GM18498 (cell line): Measurements from ENCODE around the gene STK17B.

Experiments
- ATAC-seq: cut with Tn5 transposase; IDR thresholded peaks from one replicate; pipeline ENCODE4 v1.9.1; 2021; ENCODE audit warnings: mild to moderate bottlenecking, moderate library complexity; ENCODE audit not compliant: unreplicated experiment

Gene STK17B

GRCh38 chr2:196160946-196161345, 10.4 kb downstream of the STK17B start:
- ATAC-seq = no peak

DNA sequence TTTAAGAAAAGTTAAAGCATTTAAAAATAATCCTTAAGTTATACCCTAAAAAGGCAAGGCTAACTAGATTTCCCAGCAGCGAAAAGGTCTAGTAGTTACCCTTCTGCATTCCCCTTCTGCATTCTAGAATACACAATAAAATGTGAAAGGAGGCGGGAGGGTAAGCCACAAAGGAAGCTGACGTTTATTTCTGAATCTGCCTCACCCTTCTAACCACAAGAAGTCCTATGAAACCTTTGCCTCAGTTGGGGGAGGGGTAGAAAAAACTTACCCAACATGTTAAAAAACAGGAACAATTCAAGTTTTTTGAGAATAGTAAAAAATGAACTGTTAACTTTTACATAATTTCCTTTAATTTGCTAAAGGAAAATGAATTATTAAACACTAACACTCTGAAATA, 11.3 kb downstream of the STK17B start:
- peak; percentile 77 for ATAC-seq

GRCh38 chr2:196159221-196159892, 12.0 kb downstream of the STK17B start:
- ATAC-seq = no peak

GRCh38 chr2:196155575-196155974, 15.8 kb downstream of the STK17B start:
- ATAC-seq = no peak

- no peak for ATAC-seq
These were observed 17.9 kb downstream of the STK17B start for GRCh38 chr2:196153480-196153879.

DNA sequence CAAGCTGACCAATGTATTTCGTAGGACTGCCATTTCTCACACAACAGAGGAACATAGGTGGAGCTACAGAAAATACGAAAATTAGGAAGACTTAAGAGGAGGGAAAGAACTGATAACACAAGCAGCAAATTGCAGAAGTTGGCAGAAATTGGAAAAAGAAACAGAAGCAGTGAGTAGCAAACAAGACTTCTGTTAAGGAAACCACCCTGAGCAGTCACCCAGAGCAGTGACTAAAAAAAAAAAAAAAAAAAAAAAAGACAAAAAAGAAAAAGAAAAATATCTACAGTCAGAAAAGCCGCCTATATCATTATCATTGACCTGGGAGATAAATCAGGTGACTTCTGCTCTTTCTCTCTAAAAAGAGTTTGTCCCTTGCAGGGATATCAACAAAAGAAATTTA, 21.4 kb downstream of the STK17B start:
- ATAC-seq = peak; percentile 57

- ATAC-seq = no peak
These were observed 22.6 kb downstream of the STK17B start for GRCh38 chr2:196148736-196149135.

- no peak for ATAC-seq
These were observed 26.1 kb downstream of the STK17B start for GRCh38 chr2:196145256-196145655.

DNA sequence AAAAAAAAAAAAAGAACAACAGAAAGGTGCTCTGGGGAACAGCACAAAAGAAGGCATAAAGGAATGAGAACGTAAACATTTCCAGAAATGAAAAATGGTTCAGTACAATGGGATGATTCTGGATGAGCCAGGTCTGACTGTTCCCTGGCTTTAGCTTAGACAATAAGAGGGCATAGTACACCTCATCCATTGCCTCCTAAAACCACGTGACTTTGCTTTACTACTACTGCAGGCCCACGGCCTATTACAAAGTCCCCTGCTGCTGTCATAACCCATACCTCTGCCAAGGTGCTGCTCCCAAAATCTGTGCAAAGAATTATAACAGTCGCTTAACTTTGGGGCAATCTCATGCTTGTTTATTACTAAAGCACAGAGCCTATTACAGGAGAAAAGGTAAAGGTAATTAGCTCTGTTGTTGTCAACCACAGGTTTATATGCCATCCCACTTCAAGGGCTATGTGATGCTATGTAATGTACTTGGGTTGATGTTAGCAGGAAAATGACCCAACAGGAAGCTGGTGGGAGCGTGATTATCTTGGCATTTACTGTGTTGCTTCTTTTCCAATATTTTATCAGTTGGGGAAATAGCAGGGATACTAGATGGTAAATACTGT, 26.8 kb downstream of the STK17B start:
- ATAC-seq = no peak

DNA sequence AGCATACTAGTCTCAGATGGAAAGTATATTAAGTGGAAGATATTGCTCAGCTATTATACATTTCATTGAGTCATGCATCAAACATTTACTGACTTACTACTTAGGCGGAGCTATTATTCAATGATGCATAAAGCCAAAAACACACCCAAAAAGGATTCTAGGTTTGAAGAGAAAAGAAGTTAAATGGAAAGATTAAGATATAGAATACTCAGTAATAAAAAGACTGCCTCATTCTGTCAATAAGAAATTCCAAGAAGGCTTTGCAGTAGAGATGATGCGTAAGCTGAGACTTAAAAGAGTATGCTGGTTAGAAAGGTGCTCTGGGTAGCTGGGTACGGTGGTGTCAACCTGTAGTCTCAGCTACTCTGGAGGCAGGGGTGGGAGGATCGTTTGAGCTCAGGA, 27.6 kb downstream of the STK17B start:
- no peak for ATAC-seq

DNA sequence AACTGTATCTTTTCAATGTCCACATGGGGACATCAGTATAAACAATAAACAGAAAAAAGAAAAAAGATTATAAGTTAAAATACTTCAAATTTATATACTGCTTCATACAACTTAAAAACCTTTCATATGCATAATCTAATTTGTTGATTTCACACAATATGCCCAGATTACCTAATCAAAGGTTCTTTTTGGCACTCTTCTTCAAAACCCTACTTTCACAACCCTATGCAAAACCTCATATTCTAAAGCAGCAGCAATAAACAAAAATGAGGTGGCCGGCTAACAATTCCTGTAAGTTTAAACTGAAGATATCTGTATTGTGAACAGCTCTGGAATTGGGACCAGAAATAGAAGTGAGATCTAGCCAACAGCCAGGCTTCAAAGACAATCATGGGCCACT, 28.6 kb downstream of the STK17B start:
- ATAC-seq = no peak

DNA sequence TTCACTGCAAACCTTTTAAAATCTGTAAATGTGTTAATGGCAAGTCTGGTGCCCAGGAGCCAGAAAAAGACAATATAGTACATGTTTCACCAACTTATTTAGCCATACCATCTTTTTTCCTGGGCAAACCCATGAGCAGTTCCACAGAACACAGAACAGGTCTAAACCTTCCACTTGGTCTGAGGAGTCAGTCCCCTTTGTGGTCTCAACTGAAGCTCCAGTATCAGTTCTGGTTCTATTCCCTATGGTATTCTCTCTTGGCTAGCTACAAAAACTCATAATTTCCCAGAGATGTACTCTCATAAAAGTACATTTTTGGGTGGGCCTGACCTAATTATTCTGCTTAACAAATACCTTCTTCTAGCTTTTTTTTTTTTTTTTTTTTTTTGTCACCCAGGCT, 31.2 kb downstream of the STK17B start:
- no peak for ATAC-seq

DNA sequence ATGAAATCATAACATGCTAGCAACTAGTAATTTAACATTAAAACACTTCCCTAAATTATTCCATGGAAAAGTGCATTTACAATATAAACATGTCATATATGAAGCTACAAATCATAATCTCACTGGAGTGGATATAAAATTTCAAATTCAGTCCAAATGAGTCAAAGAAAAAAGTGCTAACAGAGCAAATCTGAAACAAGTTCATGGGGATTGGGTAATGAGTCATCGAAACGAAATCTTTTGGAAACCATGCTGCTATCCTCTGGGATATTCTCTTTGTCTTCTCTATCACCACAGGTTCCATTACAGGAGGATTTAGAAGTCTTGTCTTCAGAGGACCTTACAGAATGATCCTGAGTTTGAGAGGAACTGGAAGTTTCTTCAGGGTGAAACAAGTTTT, 34.1 kb downstream of the STK17B start:
- no peak for ATAC-seq

GRCh38 chr2:196136151-196136550, 35.2 kb downstream of the STK17B start:
- ATAC-seq = no peak

DNA sequence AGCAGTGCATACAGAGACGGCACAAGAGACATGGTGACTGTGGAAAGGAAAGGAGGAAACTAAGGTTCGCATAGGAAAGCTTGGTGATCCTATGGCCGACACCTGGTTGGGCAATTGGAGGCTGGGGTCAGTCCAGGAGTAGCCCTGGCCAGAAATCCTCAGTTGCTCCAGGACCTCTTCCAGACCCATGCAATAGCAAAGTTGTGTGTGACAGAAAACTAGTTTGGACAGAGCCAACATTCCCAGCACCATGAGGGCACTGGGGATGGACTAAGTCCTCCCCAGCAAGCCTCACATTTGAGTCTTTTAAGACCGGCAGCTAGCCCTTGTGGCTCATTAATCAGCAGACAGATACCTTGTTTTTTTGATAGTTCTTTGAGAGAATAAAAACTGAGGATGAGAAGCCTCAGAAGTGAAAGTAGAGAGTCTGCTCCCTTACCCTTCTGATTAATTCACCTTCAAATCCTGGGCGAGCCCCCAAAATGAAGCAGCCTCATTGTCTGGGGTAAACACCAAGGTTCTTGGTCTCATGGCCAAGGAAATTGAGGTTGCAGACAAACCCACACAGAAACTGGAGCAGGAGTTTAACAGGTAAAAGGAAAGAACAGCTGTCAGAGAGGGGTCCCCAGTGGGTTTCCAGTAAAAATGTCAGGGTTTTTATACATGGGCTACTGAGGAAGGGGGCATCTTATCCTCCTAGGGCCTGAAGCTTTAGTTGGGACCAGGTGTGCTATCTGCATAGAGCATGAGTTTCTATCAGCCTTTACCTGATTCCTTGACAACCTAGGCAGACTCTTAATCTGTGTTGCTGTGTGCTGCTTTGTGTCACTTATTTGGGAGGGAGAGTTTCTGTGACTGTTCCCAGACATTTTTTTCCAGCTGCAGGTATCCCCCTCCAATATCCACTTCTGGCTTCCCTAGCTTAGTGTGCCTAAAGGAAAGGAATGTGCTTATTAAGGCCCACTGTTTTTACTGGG, 39.1 kb downstream of the STK17B start:
- ATAC-seq = no peak

GRCh38 chr2:196131384-196131937, 39.9 kb downstream of the STK17B start:
- no peak for ATAC-seq

DNA sequence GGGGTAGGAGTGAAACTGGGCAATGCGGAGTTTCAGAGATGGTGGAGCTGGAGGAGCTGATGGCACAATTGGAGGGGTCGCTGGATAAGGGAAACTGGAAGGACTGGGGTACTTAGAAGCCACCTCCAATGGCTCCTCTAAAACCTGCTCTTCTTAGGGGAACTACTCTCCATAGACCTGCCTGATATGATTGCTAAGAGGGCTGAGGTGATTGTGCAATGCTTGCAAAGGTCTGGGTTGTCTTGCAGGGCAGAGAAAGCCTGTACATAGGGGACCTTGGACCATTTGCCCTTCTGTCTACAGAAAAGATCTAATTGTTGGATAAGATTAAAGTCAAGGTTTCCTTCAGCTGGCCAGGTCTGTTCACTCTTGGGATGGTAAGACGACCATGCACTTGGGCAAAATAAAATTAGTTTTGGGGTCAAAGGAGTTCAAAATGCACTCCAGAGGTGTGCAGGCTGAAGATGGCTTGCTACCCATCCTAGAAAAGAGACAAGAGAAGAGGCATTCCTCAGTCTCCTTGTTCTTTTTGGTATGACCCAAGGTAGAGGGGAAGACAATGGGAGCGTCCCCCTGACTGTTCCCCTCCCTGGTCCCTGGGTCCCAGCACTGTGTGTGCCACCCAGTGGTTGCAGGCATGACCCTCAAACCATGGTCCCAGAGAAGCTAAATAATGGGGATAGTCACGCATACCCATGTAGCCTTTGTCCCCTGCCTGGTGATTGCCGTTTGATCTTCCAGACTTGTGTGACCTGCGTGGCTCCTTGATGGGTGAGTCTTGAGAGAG, 41.1 kb downstream of the STK17B start:
- no peak for ATAC-seq

GRCh38 chr2:196128749-196129148, 42.6 kb downstream of the STK17B start:
- ATAC-seq = no peak

GRCh38 chr2:196125596-196125995, 45.8 kb downstream of the STK17B start:
- ATAC-seq = no peak

- no peak for ATAC-seq
These were observed 47.6 kb downstream of the STK17B start for GRCh38 chr2:196123679-196124373.
